ENCODE data around the gene IRGC. TPM values are rescaled to one million over a fixed set of nuclear protein-coding genes. Genes with fewer than 3 reads are reported as not detected.

IRGC gene
- total and polyA plus RNA-seq, 2 of the 4 experiments (the other 2 are of a cell fraction), result not detected

- Histone ChIP-seq H3K18ac (ENCODE audit: low read depth, low read length) (no peak overlapping the region), H3K4me2 (ENCODE audit: low read depth, low read length) (peak overlapping the region; percentile 11; the same call in 1 of the 2 replicates)
- POLR2A ChIA-PET (ENCODE audit: unreplicated experiment), result no interaction called here
Measured at GRCh38 chr19:43699506-43700394, 16.1 kb upstream of the IRGC start.

More at GRCh38 chr19:43699506-43700394, 16.1 kb upstream of the IRGC start:
- no TSS peak for BruUV-seq (replicated peaks)
- H3K4me3 ChIP-seq (ENCODE audit: insufficient read depth, low read depth, low read length), result no peak overlapping the region
- no peak overlapping the region for H3K9ac ChIP-seq (ENCODE audit: low read depth, low read length)
- no peaks in the 10 kb centered on the region for H3K79me1 ChIP-seq (ENCODE audit: low read depth in 1 of 2, low read length in 2 of 2)
- H2BK120ac ChIP-seq (ENCODE audit: low read depth, low read length), result peak overlapping the region; percentile 86
- H2BK20ac ChIP-seq (ENCODE audit: low read depth, low read length), result peak overlapping the region; percentile 72
- peak overlapping the region; percentile 50; the same call in 1 of the 2 replicates for H3K23ac ChIP-seq (ENCODE audit: low read depth, low read length)
- H3K9me3 ChIP-seq (ENCODE audit: control insufficient read depth, insufficient read depth, low read length), result peaks cover 7% of the 10 kb centered on the region
- peak overlapping the region; percentile 97 for H4K5ac ChIP-seq (ENCODE audit: low read depth, low read length)
- H3K4me1 ChIP-seq (ENCODE audit: control insufficient read depth, insufficient read depth, low read length), result peaks cover 11% of the 10 kb centered on the region
- peak overlapping the region; percentile 83 for H3K27ac ChIP-seq (ENCODE audit: insufficient read depth, low read length)
- H3K27me3 ChIP-seq (ENCODE audit: control insufficient read depth, insufficient read depth, low read length), result no peaks in the 10 kb centered on the region
- dilution Hi-C loops (cut with HindIII; ENCODE audit: low sequenced_read_pairs, unreplicated experiment) (no loop called here), in situ Hi-C loops (cut with MboI; ENCODE audit: low sequenced_read_pairs) (no loop called here), intact Hi-C loops (cut with micrococcal nuclease) (no loop called here)
- 9% methylated on average over 35 of the region's 46 CpGs; no CpG with 5 or more reads in 1 of the 2 experiments for WGBS, 2 experiments (ENCODE audit: extremely low coverage in 2 of 2, insufficient read length in 1 of 2)
- H3K4ac ChIP-seq (ENCODE audit: low read depth, low read length), result peak overlapping the region; percentile 59
- peaks cover 4% of the 10 kb centered on the region; the same call in 1 of the 2 replicates for H3K9me1 ChIP-seq (ENCODE audit: insufficient read depth, low read length)
- no peak for TF ChIP-seq SMC3 (IDR thresholded peaks at IDR 0.05; ENCODE audit: low read depth, low read length)
- TF ChIP-seq ELK1 (IDR thresholded peaks at IDR 0.05; ENCODE audit: borderline replicate concordance, low read depth, low read length), result no peak
- no peak for TF ChIP-seq MXI1 (IDR thresholded peaks at IDR 0.05; ENCODE audit: borderline replicate concordance, low read depth, low read length)
- TF ChIP-seq MAZ (IDR thresholded peaks at IDR 0.05; ENCODE audit: borderline replicate concordance, low read depth, low read length), result no peak
- no peak for TF ChIP-seq RAD21 (IDR thresholded peaks at IDR 0.05; ENCODE audit: low read length)
- TF ChIP-seq NFE2L2 (IDR thresholded peaks at IDR 0.05; ENCODE audit: low read depth, low read length), result no peak
- no peak for TF ChIP-seq FOS (IDR thresholded peaks at IDR 0.05; ENCODE audit: low read depth, low read length)
- no peak for TF ChIP-seq MAFK (IDR thresholded peaks at IDR 0.05; ENCODE audit: low read depth, low read length)
- peak overlapping the region; percentile 82 for H2AK5ac ChIP-seq (ENCODE audit: low read depth, low read length)
- H3K56ac ChIP-seq (ENCODE audit: extremely low read depth, insufficient read depth, low read length), result no peak overlapping the region; the same call in 1 of the 2 replicates
- ATAC-seq (ENCODE audit: low read depth) (peak; percentile 8), DNase-seq (peak; percentile 28)
- peak overlapping the region; percentile 77 for H2BK5ac ChIP-seq (ENCODE audit: low read depth, low read length, poor library complexity, severe bottlenecking)
- peak overlapping the region; percentile 54 for H4K91ac ChIP-seq (ENCODE audit: insufficient read depth, low read depth, low read length)
- no peaks in the 10 kb centered on the region for H4K20me1 ChIP-seq (ENCODE audit: insufficient read depth, low read length)
- CTCF ChIA-PET, result no interaction called here
- peak overlapping the region; percentile 60 to 86; a peak in 3 of 4 replicates for H4K8ac ChIP-seq (ENCODE audit: low read depth in 2 of 2, low read length in 2 of 2)
- H2BK15ac ChIP-seq (ENCODE audit: low read depth, low read length), result peak overlapping the region; percentile 64; the same call in 2 of the 3 replicates
- H3K14ac ChIP-seq (replicated peaks; ENCODE audit: low read depth, low read length), result 0 out of 2 replicates have a peak overlapping the region, but pooled peaks have one; percentile 23
- H2AFZ ChIP-seq (replicated peaks; ENCODE audit: low read length, poor library complexity), result peak overlapping the region; percentile 83
- H2AK9ac ChIP-seq (replicated peaks; ENCODE audit: low read depth, low read length, poor library complexity), result peak overlapping the region; percentile 84
- no peaks in the 10 kb centered on the region for H3K36me3 ChIP-seq (ENCODE audit: control insufficient read depth, insufficient read depth, low read length)

All from IMR-90 (cell line).